Adrenal gland (tissue), 12 donors: ENCODE results near the gene GPR132. TPM values are rescaled to one million over a fixed set of nuclear protein-coding genes. Genes with fewer than 3 reads are reported as not detected.

Source experiments
- DNase-seq, 7 donors: peaks; one replicate each; pipeline ENCODE4 v3.0.0-alpha.2; 2019 to 2020
- H3K27ac ChIP-seq, 5 donors: fragments of 200-600 bp; sonication (generic) in 4 of 5; 1 replicate in 3 of 5; 2 replicates in 2 of 5; pipeline versions ENCODE4 v1.5.1 to v1.8.0; 2016 to 2020; ENCODE audit warnings: mild to moderate bottlenecking in 1 of 5
- H3K27me3 ChIP-seq: fragments of 200-600 bp; 2 replicates; pipeline ENCODE4 v1.8.0; 2021
- H3K36me3 ChIP-seq, 2 donors: fragments of 200-600 bp; replicated peaks in 1 of 2; 1 replicate in 1 of 2; 2 replicates in 1 of 2; pipeline versions ENCODE4 v1.5.1 to v1.8.0; 2018 to 2022
- H3K4me1 ChIP-seq, 2 donors: fragments of 200-600 bp; replicated peaks in 1 of 2; 1 replicate in 1 of 2; 2 replicates in 1 of 2; pipeline versions ENCODE4 v1.5.1 to v1.8.0; 2018 to 2021
- H3K4me3 ChIP-seq, 4 donors: fragments of 200-600 bp; sonication (generic) in 3 of 4; one replicate each; pipeline ENCODE4 v1.5.1; 2016 to 2018
- H3K9me3 ChIP-seq, 3 donors: fragments of 200-600 bp; sonication (generic) in 1 of 3; replicated peaks in 1 of 3; 1 replicate in 2 of 3; 2 replicates in 1 of 3; pipeline versions ENCODE4 v1.5.1 to v1.8.0; 2016 to 2021
- CTCF ChIP-seq, 6 experiments: fragments of 450-650 bp in 4 of 6; fragments of 200-600 bp in 2 of 6; sonication (generic) in 1 of 6; IDR thresholded peaks; 1 replicate in 5 of 6; 2 replicates in 1 of 6; pipeline versions ENCODE4 v1.5.1 to v1.8.0; 2016 to 2021; ENCODE audit warnings: antibody characterized with exemption in 6 of 6, mild to moderate bottlenecking in 2 of 6, moderate library complexity in 1 of 6
- POLR2A ChIP-seq, 2 donors: fragments of 450-650 bp; IDR thresholded peaks; one replicate each; pipeline ENCODE4 v1.6.1; 2017; ENCODE audit warnings: antibody characterized with exemption in 2 of 2, mild to moderate bottlenecking in 2 of 2, moderate library complexity in 1 of 2
- WGBS, 4 donors: extraction: QIAGEN DNeasy Blood & Tissue Kit in 2 of 4; methylation state at CpG; one replicate each; pipeline versions ENCODE4 v1.1.5 to v1.1.7; 2013 to 2017; 5-methylcytosine and 5-hydroxymethylcytosine counted together
- intact Hi-C, 2 donors: fragments of 100-400 bp; cut with DNase I; formaldehyde crosslinking; loops; one replicate each; pipeline versions ENCODE4 v1.14.1 to v1.15.0; 2022 to 2023
- polyA plus RNA-seq, 3 donors: library from polyadenylated mRNA; stranded (reverse); fragments of 200-250 nt in 2 of 3; fragments of 350-450 nt in 1 of 3; fragmentation: Illumina TruSeq in 1 of 3; extraction: RNeasy Lipid Tissue Mini Kit (QIAGEN cat#74804) in 1 of 3; gene quantifications; one replicate each; pipeline ENCODE4 v1.2.3, GENCODE V29; 2013 to 2014
- total RNA-seq, 9 donors: library from RNA; depleted of rRNA in 4 of 9; stranded (reverse); fragments of >200 nt in 4 of 9; fragments of 120-200 nt in 1 of 9; fragmentation: NEBNext Ultra II Directional in 1 of 9; extraction: Animal tissue kit (Norgen Biotek cat#: 25700) in 1 of 9; gene quantifications; one replicate each; pipeline versions ENCODE4 v1.1.0 to v1.2.4, GENCODE V29; 2013 to 2023
- donor health status: healthy with polysubstance abuse.
- donor health status: Bipolar disorder and iron deficiency.
- donor health status: DM: yes; HTN: yes; CAD: no.
- donor health status: DM: no; HTN: no; CAD: no.
- donor health status: DM: no; HTN: no; CAD: no.
- donor health status: DM: yes; HTN: yes; CAD: no.

GPR132 gene
- total and polyA plus RNA-seq, 12 donors: 0.17 to 11.7 (median 1.6) TPM

GRCh38 chr14:105059035-105059924 is 6.0 kb downstream of the GPR132 start:
- H3K27ac ChIP-seq: no peak overlapping the region

GRCh38 chr14:105058521-105059034 is 6.7 kb downstream of the GPR132 start:
- Histone ChIP-seq H3K9me3 (no peaks in the 10 kb centered on the region), H3K4me3 (no peak overlapping the region), H3K36me3 (no peaks in the 10 kb centered on the region), H3K27me3 (peaks cover 4% of the 10 kb centered on the region), H3K4me1 (peaks cover 0 to 4% of the 10 kb centered on the region in 2 donors), H3K27ac (no peak overlapping the region)
- intact Hi-C loops: no loop called here
- TF ChIP-seq CTCF (IDR thresholded peaks at IDR 0.05) (no peak), POLR2A (IDR thresholded peaks at IDR 0.05) (no peak)
- no peak for DNase-seq
- 76 to 86% (median 81%) methylated on average over 9 to 14 of the region's 14 CpGs for WGBS, 4 donors

More at GRCh38 chr14:105059035-105059924, 6.0 kb downstream of the GPR132 start:
- H3K4me1 ChIP-seq: peaks cover 0 to 4% of the 10 kb centered on the region in 2 donors
- WGBS, 4 donors: 66 to 72% (median 69%) methylated on average over 18 to 22 of the region's 22 CpGs
- no peaks in the 10 kb centered on the region for H3K9me3 ChIP-seq
- no peak overlapping the region for H3K4me3 ChIP-seq
- DNase-seq: peak in 2 of 7 donors; percentile 11 to 14
- intact Hi-C loops: no loop called here
- TF ChIP-seq CTCF (IDR thresholded peaks at IDR 0.05) (no peak), POLR2A (IDR thresholded peaks at IDR 0.05) (no peak)
- H3K27me3 ChIP-seq: peaks cover 4% of the 10 kb centered on the region
- no peaks in the 10 kb centered on the region for H3K36me3 ChIP-seq

DNA sequence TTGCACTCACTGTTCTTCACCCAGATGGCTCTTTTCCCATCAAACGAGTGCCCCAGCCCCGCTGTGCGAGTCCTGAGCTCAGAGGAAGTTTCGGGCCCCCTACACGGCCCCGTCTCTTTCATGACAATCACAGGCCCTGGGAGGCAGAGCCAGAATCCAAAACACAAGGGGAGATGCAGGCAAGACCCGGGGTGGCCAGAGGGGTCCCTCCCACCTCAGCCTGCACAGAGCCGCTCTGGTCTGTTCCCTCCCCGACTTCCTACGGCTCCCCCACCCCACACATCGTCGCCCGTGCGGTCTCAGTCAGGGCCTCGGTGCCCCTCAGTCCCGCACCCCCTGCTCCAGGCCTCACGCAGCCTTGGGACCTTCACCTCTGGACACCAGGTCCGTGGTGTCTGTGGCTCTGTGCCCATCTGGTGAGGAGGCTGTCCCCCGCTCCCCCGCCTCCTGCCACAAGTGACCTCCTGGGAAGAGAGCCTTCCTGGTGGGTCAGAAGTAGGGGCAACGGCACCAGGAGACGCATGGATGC is 8.9 kb downstream of the GPR132 start:
- H3K27ac ChIP-seq: no peak overlapping the region
- H3K36me3 ChIP-seq: no peaks in the 10 kb centered on the region
- no peaks in the 10 kb centered on the region for H3K9me3 ChIP-seq
- WGBS, 4 donors: 58 to 72% (median 67%) methylated on average over 10 to 22 of the region's 22 CpGs
- TF ChIP-seq CTCF (IDR thresholded peaks at IDR 0.05): no peak
- no peak for TF ChIP-seq POLR2A (IDR thresholded peaks at IDR 0.05)
- no peak overlapping the region for H3K4me3 ChIP-seq
- H3K27me3 ChIP-seq: peaks cover 4% of the 10 kb centered on the region
- intact Hi-C loops: no loop called here
- no peak for DNase-seq
- H3K4me1 ChIP-seq: peaks cover 0 to 3% of the 10 kb centered on the region in 2 donors

GRCh38 chr14:105055736-105056302 is 9.4 kb downstream of the GPR132 start:
- WGBS, 4 donors: 65 to 79% (median 69%) methylated on average over 28 to 33 of the region's 33 CpGs
- Histone ChIP-seq H3K4me1 (no peaks in the 10 kb centered on the region), H3K27me3 (peaks cover 4% of the 10 kb centered on the region), H3K4me3 (no peak overlapping the region), H3K36me3 (no peaks in the 10 kb centered on the region), H3K27ac (no peak overlapping the region), H3K9me3 (no peaks in the 10 kb centered on the region)
- intact Hi-C loops: no loop called here
- no peak for TF ChIP-seq POLR2A (IDR thresholded peaks at IDR 0.05)
- TF ChIP-seq CTCF (IDR thresholded peaks at IDR 0.05): no peak
- DNase-seq: no peak
